OCI-LY3 (cell line): Measurements from ENCODE around the gene CTSE.
A peak's percentile ranks its signal among the peaks of the same experiment; 100 is the strongest.

ENCODE experiments used
- H2AFZ ChIP-seq: fragments of 200-600, 300-600 bp; shearing (Covaris generic); 2 replicates; pipeline ENCODE4 v1.6.0; 2014; ENCODE audit warnings: antibody characterized with exemption, low read depth, low read length
- H3K27ac ChIP-seq: fragments of 200-600, 300-600 bp; sonication (generic); 2 replicates; pipeline ENCODE4 v1.5.1; 2014; ENCODE audit warnings: mild to moderate bottlenecking, low read length, moderate library complexity, mixed read lengths
- H3K27me3 ChIP-seq: fragments of 200-600, 300-600 bp; sonication (generic); 2 replicates; pipeline ENCODE4 v1.6.1; 2014; ENCODE audit warnings: low read depth, low read length, mixed read lengths
- H3K36me3 ChIP-seq: fragments of 200-600, 300-600 bp; sonication (generic); replicated peaks from 2 replicates; pipeline ENCODE3; 2014; ENCODE audit warnings: low read depth, low read length, mixed read lengths
- H3K4me1 ChIP-seq: fragments of 300-600, 200-600 bp; sonication (generic); 2 replicates; pipeline ENCODE4 v1.6.1; 2014; ENCODE audit warnings: low read length, mixed read lengths
- H3K4me2 ChIP-seq: fragments of 200-600, 300-600 bp; sonication (generic); 2 replicates; pipeline ENCODE4 v1.6.1; 2014; ENCODE audit warnings: low read length, mixed read lengths
- H3K4me3 ChIP-seq: fragments of 300-600, 200-600 bp; sonication (generic); 2 replicates; pipeline ENCODE4 v1.5.1; 2014; ENCODE audit warnings: antibody characterized with exemption, mild to moderate bottlenecking, low read length, moderate library complexity
- H3K79me2 ChIP-seq: fragments of 300-600, 200-600 bp; shearing (Covaris generic); 2 replicates; pipeline ENCODE4 v1.6.1; 2014; ENCODE audit warnings: mild to moderate bottlenecking, low read length, mixed read lengths
- H3K9ac ChIP-seq: fragments of 300-600, 200-600 bp; shearing (Covaris generic); 2 replicates; pipeline ENCODE4 v1.6.0; 2014; ENCODE audit warnings: mild to moderate bottlenecking, low read length, moderate library complexity
- H3K9me3 ChIP-seq: fragments of 200-600, 300-600 bp; shearing (Covaris generic); 2 replicates; pipeline ENCODE4 v1.6.1; 2014; ENCODE audit warnings: low read length, mixed read lengths; ENCODE audit not compliant: insufficient read depth
- H4K20me1 ChIP-seq: fragments of 200-600, 300-600 bp; sonication (generic); 2 replicates; pipeline ENCODE4 v1.6.1; 2016; ENCODE audit warnings: low read length, mixed read lengths; ENCODE audit not compliant: insufficient read depth
- EZH2phosphoT487 ChIP-seq: fragments of 200-600 bp; shearing (Covaris generic); IDR thresholded peaks from 2 replicates; pipeline ENCODE4 v1.6.1; 2018; ENCODE audit warnings: antibody characterized with exemption, mixed run types, low read depth
- TF ChIP-seq, protein P1 (sequence below): fragments of 200-600, 300-600 bp; sonication (generic); IDR thresholded peaks from 2 replicates; pipeline ENCODE4 v1.5.1; 2014; ENCODE audit warnings: antibody characterized with exemption, low read length, low read depth

The CTSE gene

DNA sequence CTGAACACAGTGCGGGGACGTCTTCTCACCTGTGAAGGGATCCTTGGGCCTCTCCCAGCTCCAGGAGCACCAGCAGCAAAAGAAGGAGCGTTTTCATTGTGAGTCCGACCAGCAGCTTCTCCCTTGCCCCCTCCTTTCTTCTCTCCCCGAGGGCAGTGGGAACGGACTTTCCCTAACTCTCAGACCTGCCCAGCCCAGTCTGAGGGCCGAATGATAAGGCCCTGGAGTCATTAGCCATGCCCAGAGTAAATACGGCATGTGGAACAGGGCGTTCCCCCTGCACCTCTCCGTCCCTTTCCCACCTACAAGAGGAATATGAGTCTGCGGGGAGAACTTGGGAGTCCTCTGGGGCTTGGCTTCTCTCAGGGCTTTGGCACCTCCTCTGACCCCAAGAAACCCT, at the start of gene CTSE:
Gene CTSE, minus strand, starts transcription at position 201 of the 400 bp plus-strand sequence. Its CDS starts 104 bp downstream, at position 97.
- H3K4me2 ChIP-seq, result no peak within 1 kb of the TSS
- peaks cover 9% of the 10 kb centered on the region; the same call in 1 of the 2 replicates for H3K4me1 ChIP-seq
- H3K27me3 ChIP-seq, result no peaks in the 10 kb centered on the region
- no peaks in the 10 kb centered on the region for H4K20me1 ChIP-seq
- H3K27ac ChIP-seq, result no peak within 1 kb of the TSS
- no peaks in the 10 kb centered on the region for H3K79me2 ChIP-seq
- H3K9ac ChIP-seq, result no peak within 1 kb of the TSS
- TF ChIP-seq, protein P1, sequence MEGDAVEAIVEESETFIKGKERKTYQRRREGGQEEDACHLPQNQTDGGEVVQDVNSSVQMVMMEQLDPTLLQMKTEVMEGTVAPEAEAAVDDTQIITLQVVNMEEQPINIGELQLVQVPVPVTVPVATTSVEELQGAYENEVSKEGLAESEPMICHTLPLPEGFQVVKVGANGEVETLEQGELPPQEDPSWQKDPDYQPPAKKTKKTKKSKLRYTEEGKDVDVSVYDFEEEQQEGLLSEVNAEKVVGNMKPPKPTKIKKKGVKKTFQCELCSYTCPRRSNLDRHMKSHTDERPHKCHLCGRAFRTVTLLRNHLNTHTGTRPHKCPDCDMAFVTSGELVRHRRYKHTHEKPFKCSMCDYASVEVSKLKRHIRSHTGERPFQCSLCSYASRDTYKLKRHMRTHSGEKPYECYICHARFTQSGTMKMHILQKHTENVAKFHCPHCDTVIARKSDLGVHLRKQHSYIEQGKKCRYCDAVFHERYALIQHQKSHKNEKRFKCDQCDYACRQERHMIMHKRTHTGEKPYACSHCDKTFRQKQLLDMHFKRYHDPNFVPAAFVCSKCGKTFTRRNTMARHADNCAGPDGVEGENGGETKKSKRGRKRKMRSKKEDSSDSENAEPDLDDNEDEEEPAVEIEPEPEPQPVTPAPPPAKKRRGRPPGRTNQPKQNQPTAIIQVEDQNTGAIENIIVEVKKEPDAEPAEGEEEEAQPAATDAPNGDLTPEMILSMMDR, result no peak
- no peak for TF ChIP-seq EZH2phosphoT487
- 0 out of 2 replicates have a peak, but pooled peaks cover 3% of the 10 kb centered on the region for H3K9me3 ChIP-seq
- H3K36me3 ChIP-seq, result no peaks in the 10 kb centered on the region
- H3K4me3 ChIP-seq, result no peak within 1 kb of the TSS
- H2AFZ ChIP-seq, result no peak within 1 kb of the TSS

DNA sequence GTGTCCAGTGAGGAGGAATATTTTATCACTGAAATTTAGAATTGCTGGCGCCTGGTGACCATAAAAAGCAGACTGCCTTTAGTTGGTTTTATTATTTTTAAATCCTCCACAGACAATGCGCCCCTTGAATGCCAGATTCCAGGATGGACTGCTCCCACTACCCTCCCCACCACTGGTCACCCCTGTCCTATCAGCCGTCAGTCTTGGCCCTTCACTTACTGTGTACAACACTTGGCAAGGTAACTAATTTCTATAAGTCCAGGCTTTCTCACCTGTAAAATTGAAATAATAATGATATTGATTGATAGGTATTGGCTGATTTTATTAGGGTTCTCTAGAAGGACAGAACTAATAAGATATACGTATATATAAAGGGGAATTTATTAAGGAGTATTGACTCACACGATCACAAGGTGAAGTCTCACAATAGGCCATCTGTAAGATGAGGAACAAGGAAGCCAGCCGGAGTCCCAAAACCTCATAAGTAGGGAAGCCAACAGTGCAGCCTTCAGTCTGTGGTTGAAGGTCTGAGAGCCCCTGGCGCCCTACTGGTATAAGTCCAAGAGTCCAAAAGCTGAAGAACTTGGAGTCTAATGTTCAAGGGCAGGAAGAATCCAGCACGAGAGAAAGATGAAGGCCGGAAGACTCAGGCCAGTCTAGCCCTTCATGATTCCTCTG, 47.1 kb upstream of the CTSE start:
- Histone ChIP-seq H3K36me3 (peaks cover 45% of the 10 kb centered on the region), H4K20me1 (peaks cover 24% of the 10 kb centered on the region), H3K4me1 (peaks cover 69% of the 10 kb centered on the region), H3K9ac (peak overlapping the region; percentile 80; the same call in 1 of the 2 replicates), H3K4me3 (no peak overlapping the region), H2AFZ (no peak overlapping the region), H3K27ac (peak overlapping the region; percentile 98), H3K79me2 (peaks cover 47% of the 10 kb centered on the region), H3K27me3 (no peaks in the 10 kb centered on the region), H3K4me2 (no peak overlapping the region), H3K9me3 (no peaks in the 10 kb centered on the region)
- no peak for TF ChIP-seq EZH2phosphoT487
- TF ChIP-seq, protein P1, result no peak

DNA sequence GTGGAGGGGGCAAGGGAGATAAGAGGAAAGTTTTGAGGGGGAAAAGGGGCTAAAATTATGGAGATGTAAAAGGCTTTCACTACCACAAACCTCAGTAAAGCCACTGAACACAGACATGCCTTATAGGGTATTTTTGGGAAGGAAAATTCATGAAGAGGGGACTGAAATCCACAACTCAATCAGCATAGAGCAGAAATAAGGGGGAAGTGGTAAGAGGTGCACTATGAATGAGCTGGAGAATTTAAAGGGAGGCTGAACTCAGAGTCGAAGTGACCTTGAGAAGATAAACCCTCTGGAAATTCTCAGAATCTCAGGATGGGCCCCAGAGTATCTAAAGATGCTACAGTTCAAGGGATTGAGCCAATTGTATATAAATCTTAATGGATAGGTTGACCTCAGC, 44.6 kb upstream of the CTSE start:
- H3K9me3 ChIP-seq, result no peaks in the 10 kb centered on the region
- H3K4me1 ChIP-seq, result peaks cover 66% of the 10 kb centered on the region
- H3K79me2 ChIP-seq, result peaks cover 55% of the 10 kb centered on the region
- peaks cover 31% of the 10 kb centered on the region for H4K20me1 ChIP-seq
- TF ChIP-seq, protein P1, result no peak
- no peak for TF ChIP-seq EZH2phosphoT487
- no peak overlapping the region for H3K4me3 ChIP-seq
- peak overlapping the region; percentile 80 for H3K9ac ChIP-seq
- peak overlapping the region; percentile 98 for H3K27ac ChIP-seq
- no peak overlapping the region for H2AFZ ChIP-seq
- H3K27me3 ChIP-seq, result no peaks in the 10 kb centered on the region
- peaks cover 48% of the 10 kb centered on the region for H3K36me3 ChIP-seq
- peak overlapping the region; percentile 64 for H3K4me2 ChIP-seq

DNA sequence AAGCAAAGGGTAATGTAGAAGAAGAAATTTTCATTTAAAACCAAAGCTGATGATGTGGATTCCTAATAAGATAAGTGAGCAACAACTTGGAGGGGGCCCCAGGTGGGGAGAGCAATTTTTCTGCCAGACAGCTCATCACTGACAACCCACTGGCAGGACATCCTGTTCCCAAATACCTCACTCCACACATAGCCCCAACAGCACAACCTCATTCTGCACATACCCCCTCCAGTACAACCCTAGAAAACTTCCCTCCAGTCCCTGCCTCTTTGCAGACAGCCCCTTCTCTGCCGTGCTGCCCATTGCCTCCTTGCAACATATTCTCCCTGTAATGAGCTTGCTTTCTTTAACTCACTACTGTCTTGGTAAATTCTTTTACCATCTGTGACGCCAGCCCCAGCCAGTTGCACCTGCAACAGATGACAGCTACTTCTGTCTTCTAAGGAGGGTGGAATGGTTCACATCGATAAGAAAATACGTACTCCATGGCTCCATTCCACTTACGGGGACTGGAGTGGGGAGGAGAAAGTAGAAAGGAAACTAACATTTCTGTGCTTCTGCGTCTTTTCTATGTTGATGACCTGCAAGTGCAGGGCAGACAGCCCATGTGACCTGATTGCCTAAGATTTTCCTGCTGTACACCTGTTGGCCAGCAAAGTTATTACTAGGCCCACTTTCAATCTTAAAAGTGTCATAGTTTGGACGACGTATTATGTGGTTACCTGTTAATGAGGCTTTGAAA, 44.0 kb upstream of the CTSE start:
- Histone ChIP-seq H3K9ac (peak overlapping the region; percentile 80), H2AFZ (no peak overlapping the region), H3K27ac (peak overlapping the region; percentile 98), H3K9me3 (no peaks in the 10 kb centered on the region), H3K4me1 (peaks cover 73% of the 10 kb centered on the region), H3K36me3 (peaks cover 54% of the 10 kb centered on the region), H3K79me2 (peaks cover 62% of the 10 kb centered on the region), H3K4me3 (peak overlapping the region; percentile 44), H4K20me1 (peaks cover 33% of the 10 kb centered on the region), H3K4me2 (peak overlapping the region; percentile 64), H3K27me3 (no peaks in the 10 kb centered on the region)
- TF ChIP-seq, protein P1, result no peak
- TF ChIP-seq EZH2phosphoT487, result no peak
